HG02938 (cell line): ENCODE measurements around the gene PLOD2.
"Not testable (repeated sequence)": the region's sequence is repeated elsewhere in the genome, so short reads cannot be mapped to it uniquely, and the experiment has no call there.

ENCODE experiments used
- ATAC-seq: cut with Tn5 transposase; IDR thresholded peaks from one replicate; pipeline ENCODE4 v1.9.1; 2021; ENCODE audit warnings: mild to moderate bottlenecking, moderate library complexity; ENCODE audit not compliant: unreplicated experiment

The PLOD2 gene

DNA sequence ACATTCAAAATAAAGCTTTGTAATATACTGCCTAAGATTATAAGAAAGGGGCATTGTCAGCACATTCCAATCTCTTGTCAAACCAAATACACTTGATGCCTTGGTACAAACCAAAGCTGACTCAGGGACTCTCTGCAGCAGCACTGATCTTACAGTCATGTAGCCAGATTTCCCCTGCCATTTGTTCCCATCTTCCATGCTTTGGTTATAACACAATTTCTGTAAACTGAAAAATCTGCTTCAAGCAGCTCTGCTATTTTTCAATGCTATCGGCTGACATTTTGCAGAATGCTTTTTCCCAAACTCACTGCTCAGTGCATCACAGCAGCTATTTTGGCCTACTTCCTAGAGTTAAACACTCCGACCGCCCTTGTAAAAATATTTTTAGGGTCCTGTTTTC lies 18.2 kb downstream of the PLOD2 start:
- no peak for ATAC-seq

DNA sequence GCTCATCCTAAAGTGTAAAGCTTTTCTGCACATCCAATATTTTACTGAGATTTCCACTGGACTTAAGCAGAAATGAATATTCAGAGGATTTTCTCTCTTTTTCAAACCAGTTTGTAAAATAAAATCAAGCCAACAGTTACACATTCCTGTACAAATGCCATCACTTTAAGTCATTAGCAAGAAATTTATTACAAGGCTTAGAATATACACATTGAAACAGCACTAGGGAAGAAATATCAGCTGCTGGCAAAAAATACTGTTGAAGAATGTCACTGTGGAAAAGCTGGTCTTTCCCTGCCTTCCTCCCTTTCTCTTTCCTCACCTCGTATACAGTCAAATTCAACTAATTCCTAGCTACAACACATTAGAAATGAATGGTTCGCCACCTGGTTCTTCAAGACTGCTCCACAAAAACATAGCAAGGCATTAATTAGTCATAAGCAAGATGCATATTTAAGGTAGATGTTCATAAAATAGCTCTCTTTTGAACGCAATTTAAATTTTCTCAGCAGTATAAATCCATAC lies 21.3 kb downstream of the PLOD2 start:
- no peak for ATAC-seq

DNA sequence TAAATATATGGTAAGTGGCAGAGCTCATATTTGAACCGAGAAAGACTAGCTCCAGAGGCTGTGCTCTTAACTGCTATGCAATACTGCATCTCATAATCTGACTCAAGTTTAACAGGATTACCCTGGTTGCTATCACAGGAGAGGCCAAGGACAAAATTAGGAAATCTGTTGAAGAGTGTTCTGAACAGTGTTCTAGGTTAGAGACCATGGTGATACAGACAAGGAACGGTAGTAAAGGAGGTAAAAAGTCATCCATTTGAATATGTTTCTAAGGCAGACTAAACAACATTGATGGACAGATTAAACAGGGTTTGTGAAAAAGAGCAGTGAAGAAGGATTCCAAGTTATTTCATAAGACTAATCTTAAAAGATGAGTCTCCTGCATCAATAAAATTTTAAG lies 22.1 kb downstream of the PLOD2 start:
- no peak for ATAC-seq

DNA sequence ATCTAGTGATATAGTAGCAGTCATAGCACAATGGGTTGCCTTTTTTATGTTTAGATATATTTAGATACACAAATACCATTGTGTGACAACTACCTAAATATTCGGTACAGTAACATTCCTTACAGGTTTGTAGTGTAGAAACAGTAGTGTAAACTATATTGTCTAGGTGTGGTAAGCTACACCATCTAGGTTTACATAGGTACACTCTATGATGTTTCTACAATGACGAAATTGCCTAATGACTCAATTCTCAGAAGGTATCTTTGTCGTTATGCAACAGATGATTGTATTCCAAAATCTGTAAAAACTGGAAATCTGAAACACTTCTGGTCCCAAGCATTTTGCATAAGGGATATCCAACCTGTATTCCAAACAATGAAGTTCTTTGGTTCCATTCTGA lies 24.3 kb downstream of the PLOD2 start:
- no peak for ATAC-seq

DNA sequence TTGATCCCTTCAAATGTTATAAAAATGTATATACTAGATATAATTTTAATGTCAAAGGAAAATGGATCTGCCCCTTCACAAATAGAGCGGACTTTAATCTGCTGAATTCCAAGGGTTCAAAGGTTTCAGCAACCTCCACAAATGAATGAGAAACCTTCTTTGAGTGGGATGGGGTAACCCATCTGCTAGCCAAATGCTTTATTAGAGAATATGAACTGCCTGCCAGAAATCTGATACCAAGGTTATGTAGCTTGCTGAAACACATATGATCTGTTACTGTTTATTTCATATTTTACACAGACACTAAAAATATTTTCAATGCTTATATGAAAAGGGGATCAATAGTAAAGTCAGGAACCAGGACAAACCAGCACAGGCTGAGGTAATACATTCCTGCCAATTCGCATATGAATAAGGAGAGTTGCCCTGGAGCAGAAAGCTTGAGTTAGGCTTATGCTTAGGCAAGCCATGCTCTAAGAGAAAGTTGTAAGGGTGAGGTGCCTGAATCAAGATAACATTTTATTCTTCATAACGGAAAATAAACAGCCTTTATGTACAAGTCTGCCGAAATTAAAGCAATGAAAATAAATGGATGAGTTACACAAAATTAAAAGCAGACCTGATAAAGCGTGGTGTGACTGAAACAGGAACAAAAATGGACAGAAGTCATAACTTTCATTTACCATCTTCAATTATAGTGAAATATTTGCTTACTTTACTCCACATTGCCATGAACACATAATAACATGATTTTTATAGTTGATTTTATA lies 26.5 kb downstream of the PLOD2 start:
- ATAC-seq, result no peak

DNA sequence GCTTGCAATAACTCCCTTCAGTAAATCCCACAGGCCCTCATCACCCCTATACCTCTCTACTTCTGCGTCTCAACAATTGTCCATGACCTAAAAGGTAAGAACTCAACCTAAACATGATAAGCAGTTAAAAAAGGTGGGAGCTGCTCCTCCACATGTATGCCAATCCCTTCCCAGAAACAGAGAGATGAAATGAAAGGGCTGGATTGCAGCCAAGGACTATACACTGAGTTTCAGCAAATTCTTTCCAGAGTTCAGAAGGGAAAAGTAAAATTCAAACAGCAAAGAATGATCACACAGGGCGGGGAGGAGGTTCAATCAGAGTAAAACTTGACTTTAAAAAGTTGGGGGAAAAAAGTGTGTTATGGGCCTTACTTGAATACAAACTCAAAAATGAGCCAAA lies 27.5 kb downstream of the PLOD2 start:
- ATAC-seq, result no peak

DNA sequence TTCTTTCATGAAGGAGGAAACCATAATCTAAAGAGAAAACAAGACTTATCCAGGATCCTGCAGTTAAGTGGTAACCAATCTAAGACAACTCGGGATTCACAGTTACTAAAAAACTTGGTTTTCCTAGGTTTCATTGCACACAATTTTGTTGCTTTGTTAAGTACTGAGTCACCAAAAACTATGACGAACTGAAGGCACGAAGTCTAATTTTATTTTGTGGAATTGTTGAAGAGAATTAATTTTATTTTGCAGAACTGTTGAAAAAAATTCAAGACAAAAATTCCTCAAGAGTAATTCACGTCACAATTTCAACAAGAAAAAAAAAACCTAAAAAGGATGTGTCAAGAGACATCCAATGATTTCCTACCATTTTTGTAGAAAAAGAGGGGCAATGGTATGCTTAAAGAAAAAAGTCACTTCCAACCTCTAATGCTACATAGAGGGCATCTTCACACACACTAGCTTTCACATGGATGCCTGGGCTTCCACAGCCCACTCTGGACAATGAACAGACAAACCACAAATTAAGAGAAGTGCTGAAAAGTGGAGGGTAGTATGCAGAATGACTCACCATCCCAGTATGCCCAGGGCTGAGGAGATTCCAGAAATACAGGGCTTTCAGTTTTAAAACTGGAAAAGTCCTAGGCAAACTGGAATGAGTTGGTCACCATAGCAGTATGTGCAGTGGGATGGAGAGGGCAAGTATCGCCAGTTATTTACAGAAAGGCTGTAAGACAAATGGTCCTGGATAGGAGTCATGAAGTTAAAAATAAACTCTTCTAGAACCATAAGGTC lies 29.2 kb downstream of the PLOD2 start:
- no peak for ATAC-seq

DNA sequence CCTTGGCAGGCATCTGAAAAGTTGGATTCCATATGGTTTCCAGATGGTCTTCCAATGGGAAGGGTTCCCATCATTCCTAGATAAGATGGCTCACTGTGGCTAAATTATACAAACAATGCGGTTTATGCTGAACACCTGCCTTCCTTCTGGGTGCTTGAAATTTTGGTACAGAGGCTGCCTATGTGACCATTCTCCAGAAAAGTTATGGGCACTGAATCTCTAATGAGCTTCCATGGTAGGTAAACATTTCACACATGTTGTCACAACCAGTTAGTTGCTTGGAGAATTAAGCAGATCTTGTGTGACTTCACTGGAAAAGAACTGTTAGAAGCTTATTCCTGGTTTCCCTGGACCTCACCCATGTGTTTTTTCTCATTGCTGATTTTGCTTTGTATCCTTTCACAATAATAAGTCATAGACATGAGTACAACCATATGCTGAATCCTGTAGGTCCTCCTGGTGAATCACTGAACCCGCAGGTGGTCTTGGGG lies 30.1 kb downstream of the PLOD2 start:
- no peak for ATAC-seq

DNA sequence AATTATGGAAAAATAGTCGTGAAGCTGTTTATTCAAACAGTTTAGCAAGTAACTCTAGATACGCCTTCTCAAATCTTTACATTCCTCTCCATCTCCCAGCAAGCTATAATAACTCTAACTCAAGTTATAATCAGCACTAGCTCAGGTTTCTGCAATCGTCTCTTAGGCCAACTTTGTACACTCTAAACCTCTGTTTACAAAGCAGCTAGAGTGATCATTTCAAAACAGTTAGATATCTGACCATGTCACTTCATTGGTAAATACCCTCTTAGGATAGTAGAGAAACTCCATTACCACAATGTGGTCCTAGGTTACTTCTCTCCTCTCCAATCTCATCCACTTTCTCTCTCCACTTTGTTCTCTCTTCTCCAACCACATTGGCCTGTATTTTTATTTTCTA lies 31.2 kb downstream of the PLOD2 start:
- ATAC-seq, result no peak

DNA sequence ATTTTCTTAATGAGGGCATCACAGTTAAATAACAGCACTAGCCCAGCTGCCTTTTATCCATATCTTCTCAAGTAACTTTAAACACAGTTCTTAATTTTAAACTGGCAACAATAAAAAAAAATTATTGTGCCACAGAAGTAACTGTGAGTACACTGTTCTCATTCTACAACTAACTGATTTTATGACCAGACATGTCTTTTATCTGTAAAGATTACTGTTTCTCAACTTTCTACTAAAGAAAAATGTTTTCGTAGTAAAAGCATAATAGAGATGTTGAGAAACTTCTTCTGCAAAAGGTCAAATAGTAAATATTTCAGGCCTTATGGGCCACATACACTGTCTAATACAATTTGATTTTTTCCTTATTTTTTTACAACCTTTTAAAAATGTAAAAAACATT lies 32.0 kb downstream of the PLOD2 start:
- ATAC-seq, result no peak

DNA sequence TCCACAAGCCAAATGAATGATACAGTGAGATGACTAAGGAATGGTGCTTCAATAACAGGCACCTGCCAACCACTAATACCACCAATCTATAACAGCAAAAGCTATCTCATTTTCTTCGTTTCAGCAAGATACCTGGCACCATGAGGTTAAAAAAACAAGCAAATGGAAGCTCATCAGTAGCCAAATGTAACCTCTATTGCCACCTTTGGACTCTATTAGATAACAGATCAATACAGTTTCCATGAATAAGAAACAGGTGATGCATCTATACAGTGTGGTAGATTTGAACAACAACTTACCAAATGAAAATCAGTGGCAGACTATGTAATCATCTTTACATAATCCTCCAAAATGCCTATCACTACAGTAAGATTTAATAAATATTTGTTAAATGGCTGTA lies 32.8 kb downstream of the PLOD2 start:
- ATAC-seq, result no peak

DNA sequence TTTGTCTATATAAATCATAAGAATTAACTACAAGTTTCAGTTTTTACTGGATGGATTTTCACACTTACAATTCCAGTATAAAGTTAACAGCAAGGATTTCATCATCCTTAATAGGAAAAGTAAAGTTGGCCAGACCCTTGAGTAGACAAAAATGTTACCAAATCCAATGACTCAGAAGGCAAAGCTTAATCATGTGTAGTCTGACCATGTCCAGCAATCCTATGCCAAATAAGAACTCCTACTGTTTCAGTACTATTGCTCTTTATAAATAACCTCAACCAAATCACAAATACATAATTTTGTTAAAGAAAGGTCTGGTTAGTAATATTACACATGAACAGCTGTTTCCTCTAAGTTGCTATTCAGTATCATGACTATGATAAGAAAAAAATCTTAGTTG lies 35.0 kb downstream of the PLOD2 start:
- ATAC-seq, result no peak

DNA sequence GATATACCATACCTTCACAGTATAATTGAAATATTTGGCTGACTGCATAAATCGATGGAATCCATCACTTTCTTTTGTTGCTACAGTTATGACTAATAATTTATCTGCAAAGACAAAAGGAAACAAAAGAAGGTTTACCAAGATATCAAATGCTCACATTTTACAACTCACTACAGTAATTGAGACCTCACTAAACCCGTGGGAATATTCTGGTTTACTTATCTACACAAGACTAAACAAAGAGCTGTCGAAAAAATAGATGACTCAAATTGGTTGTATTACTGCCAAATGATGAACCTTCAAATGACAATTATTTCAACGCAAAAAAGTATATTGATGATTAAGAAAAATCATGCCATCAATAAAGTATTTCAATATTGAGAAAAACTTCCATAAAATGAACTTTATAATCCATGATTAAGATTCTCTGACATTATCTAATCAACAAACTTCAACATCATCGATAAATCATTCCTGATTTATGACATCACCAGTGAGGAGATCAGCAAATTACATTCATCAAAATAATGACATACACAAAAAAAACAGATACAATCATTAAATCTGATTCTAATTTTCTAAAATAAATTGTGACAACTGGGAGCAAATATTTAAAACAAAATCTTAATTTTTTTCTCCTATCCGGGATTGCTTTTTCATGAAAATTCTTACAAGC lies 36.7 kb downstream of the PLOD2 start:
- ATAC-seq, result no peak

DNA sequence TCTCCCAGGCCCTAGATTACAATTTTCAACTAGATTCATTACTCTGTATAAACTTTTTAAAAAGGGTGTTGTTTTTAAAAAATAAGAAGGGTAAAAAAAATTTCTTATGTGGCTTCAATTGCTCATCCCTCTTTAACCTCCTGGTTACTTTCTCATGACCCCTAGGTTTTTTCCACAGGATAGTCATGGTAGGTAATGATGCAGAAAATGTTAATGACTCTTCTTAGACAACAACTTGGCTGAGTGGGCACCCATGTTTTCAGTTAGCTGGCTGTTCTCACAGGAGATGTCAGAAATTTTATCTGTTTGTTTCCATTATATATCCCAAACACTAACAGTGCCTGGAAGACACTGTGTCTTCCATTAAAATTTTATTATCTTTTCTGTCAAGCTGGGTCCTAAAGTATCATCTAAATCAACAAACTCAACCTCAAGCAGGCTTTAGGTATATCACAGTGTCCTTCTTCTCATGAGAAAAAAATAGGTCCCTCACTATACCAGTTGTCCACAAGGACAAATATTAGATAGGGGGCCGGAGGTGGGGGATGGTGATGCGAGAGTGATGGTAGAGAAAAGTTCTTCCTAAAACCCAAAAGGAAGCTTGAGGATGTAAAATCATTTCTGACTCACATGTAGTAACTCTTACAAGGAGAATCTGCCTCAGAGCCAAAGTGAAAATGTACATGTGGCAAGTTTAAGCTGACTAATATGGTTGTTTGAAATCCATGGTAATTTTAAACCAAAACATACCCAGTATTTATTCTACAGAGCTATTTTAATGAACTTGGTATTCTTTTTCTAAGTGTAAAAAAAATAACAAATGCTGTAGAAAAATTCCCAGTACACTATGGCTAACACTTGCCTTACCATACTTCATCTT lies 43.3 kb downstream of the PLOD2 start:
- no peak for ATAC-seq

DNA sequence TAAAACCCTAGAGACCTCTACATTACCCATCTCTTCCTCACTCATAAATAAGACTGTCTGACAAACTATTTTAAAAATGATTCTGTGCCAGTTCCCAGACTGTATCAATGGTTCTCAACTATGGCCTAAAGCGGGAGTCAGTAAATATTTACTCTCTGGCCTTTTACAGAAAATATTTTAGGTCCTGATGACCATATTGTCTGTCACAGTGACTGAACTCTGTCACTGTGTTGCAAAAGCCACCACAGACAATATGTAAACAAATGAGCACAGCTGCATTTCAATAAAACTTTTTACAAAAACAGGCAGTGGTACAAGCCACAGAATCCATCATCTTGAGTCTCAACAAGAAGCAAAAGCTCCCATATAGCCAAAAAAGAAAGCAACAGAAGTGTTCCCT lies 45.4 kb downstream of the PLOD2 start:
- no peak for ATAC-seq

DNA sequence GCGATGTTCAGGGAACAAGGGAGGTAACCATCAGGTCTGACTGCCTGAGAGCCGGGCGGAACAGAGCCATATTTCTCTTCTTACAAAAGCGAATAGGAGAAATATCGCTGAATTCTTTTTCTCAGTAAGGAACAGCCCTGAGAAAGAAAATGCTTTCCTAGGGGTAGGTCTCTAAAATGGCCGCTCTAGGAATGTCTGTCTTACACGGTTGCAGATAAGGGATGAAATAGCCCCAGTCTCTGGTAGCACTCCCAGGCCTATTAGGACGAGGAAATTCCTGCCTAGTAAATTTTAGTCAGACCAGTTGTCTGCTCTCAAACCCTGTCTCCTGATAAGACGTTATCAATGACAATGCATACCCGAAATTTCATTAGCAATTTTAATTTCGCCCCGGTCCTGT lies 47.2 kb downstream of the PLOD2 start:
- ATAC-seq, result not testable (repeated sequence)

DNA sequence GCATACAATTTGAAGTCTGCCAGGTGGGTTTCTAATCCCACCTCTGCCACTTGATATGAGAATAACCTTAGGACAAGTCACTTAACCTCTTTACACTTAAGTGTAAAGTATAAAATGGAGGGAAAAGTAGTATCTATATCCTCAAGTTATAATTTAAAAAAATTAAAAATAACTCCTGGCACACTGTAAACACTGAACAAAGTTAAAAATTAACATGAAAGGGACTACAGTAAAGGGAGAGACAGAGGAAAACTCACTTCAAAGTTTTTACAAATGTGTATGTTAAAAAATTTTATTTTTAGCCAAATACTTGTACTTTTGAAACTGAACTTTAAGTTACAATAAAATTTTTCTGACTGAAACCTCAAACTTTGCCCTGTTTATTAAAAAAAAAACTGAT lies 49.6 kb downstream of the PLOD2 start:
- no peak for ATAC-seq

DNA sequence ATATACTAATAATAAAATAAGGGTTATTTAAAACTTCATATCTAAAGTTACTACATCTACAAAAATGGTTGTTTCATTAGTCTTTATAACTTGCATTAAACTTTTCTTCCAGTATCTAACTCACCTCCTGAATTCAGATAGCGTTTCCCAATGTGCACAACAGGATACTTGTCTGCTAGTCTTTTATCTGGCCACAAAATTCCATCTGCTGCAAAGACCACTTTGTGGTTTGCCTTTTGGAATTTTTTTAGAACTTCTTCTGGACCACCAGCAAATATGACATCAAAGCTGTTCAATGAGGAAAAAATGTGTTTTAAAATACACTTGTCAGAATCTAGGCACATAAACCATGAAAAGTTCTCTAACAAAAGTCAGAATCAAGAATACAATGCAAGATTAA lies 50.8 kb downstream of the PLOD2 start:
- ATAC-seq, result no peak

DNA sequence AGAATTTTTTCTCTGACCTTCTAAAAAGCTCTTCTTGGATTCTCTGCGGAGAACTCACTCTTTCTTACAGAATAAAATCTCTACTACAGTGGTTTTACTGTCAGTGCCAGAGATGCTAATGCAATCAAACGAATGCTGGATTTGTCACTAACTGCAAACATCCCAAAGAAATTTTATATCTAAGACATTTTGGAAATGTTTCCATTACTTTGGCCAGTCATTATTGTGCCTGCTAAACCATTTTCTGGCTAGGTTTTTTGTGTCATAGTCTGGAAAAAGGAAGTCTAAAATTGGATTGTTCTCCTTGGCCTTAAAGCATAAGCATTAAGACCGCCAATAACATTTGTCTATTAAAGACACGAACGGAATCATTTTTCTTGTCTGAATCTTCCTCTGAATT lies 54.0 kb downstream of the PLOD2 start:
- ATAC-seq, result no peak

DNA sequence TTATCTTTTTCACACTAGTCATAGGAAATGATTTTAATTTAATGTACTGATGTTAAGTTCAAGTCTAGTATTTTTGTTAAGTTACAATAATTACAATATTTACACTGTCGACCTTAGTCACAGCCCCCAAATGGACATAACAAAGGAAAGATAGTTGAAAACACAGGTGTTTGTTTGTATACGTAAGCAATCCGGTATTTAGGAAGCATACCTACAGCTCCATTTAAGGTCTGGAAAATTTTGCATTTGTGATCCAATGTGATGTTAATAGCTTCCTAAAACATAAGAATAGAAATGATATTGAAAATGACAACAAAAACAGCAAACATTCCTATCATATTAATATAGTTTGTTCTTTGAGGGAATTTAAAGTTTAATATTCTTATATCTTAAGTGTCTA lies 56.9 kb downstream of the PLOD2 start:
- no peak for ATAC-seq

DNA sequence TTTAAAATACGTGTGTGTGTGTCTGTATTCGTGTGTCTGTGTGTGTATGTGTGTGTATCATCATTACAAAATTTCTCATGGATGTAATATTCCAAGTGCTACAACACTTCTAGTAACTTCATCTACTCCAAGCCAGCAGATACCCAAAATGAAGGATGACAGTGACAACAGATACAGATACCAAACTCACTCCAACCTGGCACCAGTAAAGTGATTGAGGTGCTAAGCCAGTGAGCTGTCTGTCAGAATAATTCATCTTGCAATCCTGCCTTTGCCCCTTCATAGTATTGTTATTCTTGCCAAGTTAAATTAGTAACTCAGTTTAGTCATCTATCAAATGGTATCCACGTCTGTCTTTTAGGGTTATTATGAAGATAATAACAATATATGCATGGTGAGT lies 58.1 kb downstream of the PLOD2 start:
- no peak for ATAC-seq
